GM12865 (cell line): Measurements from ENCODE around the gene MTFR1L.

Source experiments
- DNase-seq: peaks from one replicate; pipeline ENCODE4 v3.0.0; 2010; ENCODE audit warnings: low read depth
- H3K4me3 ChIP-seq: 2 replicates; pipeline ENCODE4 v1.5.1; 2011; ENCODE audit warnings: mild to moderate bottlenecking, low read depth, low read length, control low read depth
- CTCF ChIP-seq: IDR thresholded peaks from 2 replicates; pipeline ENCODE4 v1.5.1; 2011; ENCODE audit warnings: low read length, control low read depth, low read depth, inconsistent platforms; ENCODE audit not compliant: insufficient read depth; ENCODE audit errors: missing control alignments

MTFR1L gene

GRCh38 chr1:25814549-25815087 is 5.1 kb upstream of the MTFR1L start:
- TF ChIP-seq CTCF: no peak
- no peak overlapping the region for H3K4me3 ChIP-seq
- no peak for DNase-seq

GRCh38 chr1:25815208-25816111 is 4.3 kb upstream of the MTFR1L start:
- H3K4me3 ChIP-seq: no peak overlapping the region
- no peak for TF ChIP-seq CTCF
- DNase-seq: no peak

- no peak overlapping the region for H3K4me3 ChIP-seq
- DNase-seq: no peak
- TF ChIP-seq CTCF: no peak
These were observed 3.5 kb upstream of the MTFR1L start for GRCh38 chr1:25816112-25816718.

GRCh38 chr1:25817840-25818501 is 1.8 kb upstream of the MTFR1L start:
- TF ChIP-seq CTCF: no peak
- DNase-seq: no peak
- H3K4me3 ChIP-seq: no peak overlapping the region

- no peak for DNase-seq
These were observed 1.2 kb upstream of the MTFR1L start for GRCh38 chr1:25818569-25818968.

More at GRCh38 chr1:25818569-25818968, 1.2 kb upstream of the MTFR1L start:
- no peak overlapping the region for H3K4me3 ChIP-seq
- TF ChIP-seq CTCF: no peak
